GM23338 (cell line): ENCODE measurements around the gene WWOX. TPM values are rescaled to one million over a fixed set of nuclear protein-coding genes. Genes with fewer than 3 reads are reported as not detected.

Experiments
- ATAC-seq: fragments of 200-7000 bp; cut with Tn5 transposase; 3 replicates; pipeline ENCODE4 v1.9.1; 2020
- DNase-seq: peaks from one replicate; pipeline ENCODE4 v3.0.0-alpha.2; 2015; ENCODE audit warnings: low spot score
- H2AFZ ChIP-seq: fragments of 200-600 bp; sonication (generic); 2 replicates; pipeline ENCODE4 v1.8.0; 2016; ENCODE audit warnings: antibody characterized with exemption, mild to moderate bottlenecking, moderate library complexity
- H3F3A ChIP-seq: fragments of 200-600 bp; sonication (generic); replicated peaks from 2 replicates; pipeline ENCODE4 v1.8.0; 2017; ENCODE audit warnings: antibody characterized with exemption, mixed run types, low read depth
- H3K27ac ChIP-seq: fragments of 200-600 bp; sonication (generic); 2 replicates; pipeline ENCODE4 v1.6.1; 2016; ENCODE audit warnings: low read depth
- H3K27me3 ChIP-seq: fragments of 200-600 bp; sonication (generic); 2 replicates; pipeline ENCODE4 v1.8.0; 2016; ENCODE audit warnings: mild to moderate bottlenecking, mixed run types, moderate library complexity; ENCODE audit not compliant: insufficient read depth
- H3K36me3 ChIP-seq: fragments of 200-600 bp; sonication (generic); 2 replicates; pipeline ENCODE4 v1.8.0; 2016; ENCODE audit warnings: mild to moderate bottlenecking; ENCODE audit not compliant: insufficient read depth
- H3K4me1 ChIP-seq: fragments of 200-600 bp; sonication (generic); 2 replicates; pipeline ENCODE4 v1.8.0; 2016; ENCODE audit warnings: mild to moderate bottlenecking, moderate library complexity; ENCODE audit not compliant: insufficient read depth
- H3K4me2 ChIP-seq: fragments of 200-600 bp; sonication (generic); 2 replicates; pipeline ENCODE4 v1.7.1; 2017; ENCODE audit warnings: mixed run types
- H3K4me3 ChIP-seq: fragments of 200-600 bp; sonication (generic); 2 replicates; pipeline ENCODE4 v1.6.1; 2016; ENCODE audit warnings: mixed run types
- H3K79me2 ChIP-seq: fragments of 200-600 bp; sonication (generic); replicated peaks from 2 replicates; pipeline ENCODE4 v1.8.0; 2017; ENCODE audit warnings: mild to moderate bottlenecking; ENCODE audit not compliant: insufficient read depth
- H3K9me2 ChIP-seq: fragments of 200-600 bp; sonication (generic); 2 replicates; pipeline ENCODE4 v1.8.0; 2017; ENCODE audit not compliant: insufficient read depth
- H4K20me1 ChIP-seq: fragments of 200-600 bp; sonication (generic); replicated peaks from 2 replicates; pipeline ENCODE4 v1.8.0; 2017; ENCODE audit warnings: mild to moderate bottlenecking; ENCODE audit not compliant: insufficient read depth
- H3K27ac Mint-ChIP-seq: 2 replicates; pipeline ENCODE4 v1.8.0; 2020; ENCODE audit warnings: inconsistent platforms, mild to moderate bottlenecking, moderate library complexity, mixed read lengths
- H3K27me3 Mint-ChIP-seq: 3 replicates; pipeline ENCODE4 v1.8.0; 2022; ENCODE audit warnings: low read depth, mild to moderate bottlenecking, moderate library complexity, mixed read lengths, inconsistent platforms; ENCODE audit not compliant: insufficient read depth, poor library complexity
- H3K36me3 Mint-ChIP-seq: 3 replicates; pipeline ENCODE4 v1.8.0; 2021; ENCODE audit warnings: low read depth, mild to moderate bottlenecking, inconsistent platforms, moderate library complexity, mixed read lengths
- H3K4me1 Mint-ChIP-seq: 3 replicates; pipeline ENCODE4 v1.8.0; 2020; ENCODE audit warnings: mild to moderate bottlenecking, inconsistent platforms, mixed read lengths
- H3K4me3 Mint-ChIP-seq: 3 replicates; pipeline ENCODE4 v1.8.0; 2021; ENCODE audit warnings: moderate library complexity, mild to moderate bottlenecking, inconsistent platforms, mixed read lengths
- H3K9me3 Mint-ChIP-seq: 3 replicates; pipeline ENCODE4 v1.8.0; 2020; ENCODE audit warnings: moderate library complexity, mild to moderate bottlenecking, inconsistent platforms, mixed read lengths
- CREB1 ChIP-seq: fragments of 250-450 bp; sonication (Bioruptor Pico); IDR thresholded peaks from 2 replicates; pipeline ENCODE4 v1.5.0; 2020; ENCODE audit warnings: low read depth, mild to moderate bottlenecking, moderate library complexity
- CTCF ChIP-seq, 2 experiments: fragments of 200-600 bp in 1 of 2; sonication (generic) in 1 of 2; conservative IDR thresholded peaks; 2 replicates each; pipeline versions ENCODE4 v1.5.1 to v1.6.1; 2016 to 2017; ENCODE audit warnings: antibody characterized with exemption in 2 of 2, low read depth in 2 of 2, mild to moderate bottlenecking in 2 of 2, moderate library complexity in 1 of 2
- ETS1 ChIP-seq: IDR thresholded peaks from 2 replicates; pipeline ENCODE4 v1.6.1; 2016; ENCODE audit warnings: antibody characterized with exemption
- EZH2 ChIP-seq: fragments of 200-600 bp; sonication (generic); IDR thresholded peaks from one replicate; pipeline ENCODE4 v1.8.0; 2017; ENCODE audit warnings: antibody characterized with exemption, mild to moderate bottlenecking, low read depth; ENCODE audit not compliant: unreplicated experiment
- EZH2phosphoT487 ChIP-seq: fragments of 200-600 bp; sonication (generic); IDR thresholded peaks from one replicate; pipeline ENCODE4 v1.8.1; 2018; ENCODE audit warnings: antibody characterized with exemption; ENCODE audit not compliant: unreplicated experiment
- JUNB ChIP-seq: IDR thresholded peaks from one replicate; pipeline ENCODE4 v1.6.1; 2016; ENCODE audit warnings: antibody characterized with exemption; ENCODE audit not compliant: unreplicated experiment
- NANOG ChIP-seq: IDR thresholded peaks from 2 replicates; pipeline ENCODE4 v1.6.1; 2016; ENCODE audit warnings: antibody characterized with exemption, borderline replicate concordance
- POLR2AphosphoS5 ChIP-seq: IDR thresholded peaks from 2 replicates; pipeline ENCODE4 v1.6.1; 2016; ENCODE audit warnings: antibody characterized with exemption, low read depth
- STAT1 ChIP-seq: IDR thresholded peaks from one replicate; pipeline ENCODE4 v1.6.1; 2016; ENCODE audit warnings: antibody characterized with exemption; ENCODE audit not compliant: unreplicated experiment
- ZNF114 ChIP-seq: fragments of 250-450 bp; sonication (Bioruptor Pico); IDR thresholded peaks from 2 replicates; pipeline ENCODE4 v1.5.0; 2020; ENCODE audit warnings: mild to moderate bottlenecking, moderate library complexity
- ZNF331 ChIP-seq: fragments of 250-450 bp; sonication (Bioruptor Pico); IDR thresholded peaks from 2 replicates; pipeline ENCODE4 v1.5.0; 2020; ENCODE audit warnings: low read depth, mild to moderate bottlenecking, moderate library complexity
- ZNF462 ChIP-seq: fragments of 250-450 bp; sonication (Bioruptor Pico); IDR thresholded peaks from 2 replicates; pipeline ENCODE4 v1.5.0; 2020; ENCODE audit warnings: mild to moderate bottlenecking, moderate library complexity
- polyA plus RNA-seq: library from polyadenylated mRNA; unstranded; fragments of >200 nt; fragmentation: Nextera tagmentation; extraction: Ambion mirVana; gene quantifications from 2 replicates; pipeline ENCODE4 v1.2.1, GENCODE V29; 2016
- total RNA-seq: library from RNA; depleted of rRNA; stranded (reverse); fragments of >200 nt; shearing (Covaris generic); gene quantifications from 2 replicates; pipeline ENCODE4 v1.2.3, GENCODE V29; 2014
- TF ChIP-seq, protein P1 (sequence below): IDR thresholded peaks from one replicate; pipeline ENCODE4 v1.6.1; 2018; ENCODE audit warnings: antibody characterized with exemption; ENCODE audit not compliant: unreplicated experiment

The WWOX gene
- total and polyA plus RNA-seq, 2 experiments from 2014 or later = 10.0 to 19.3 TPM

DNA sequence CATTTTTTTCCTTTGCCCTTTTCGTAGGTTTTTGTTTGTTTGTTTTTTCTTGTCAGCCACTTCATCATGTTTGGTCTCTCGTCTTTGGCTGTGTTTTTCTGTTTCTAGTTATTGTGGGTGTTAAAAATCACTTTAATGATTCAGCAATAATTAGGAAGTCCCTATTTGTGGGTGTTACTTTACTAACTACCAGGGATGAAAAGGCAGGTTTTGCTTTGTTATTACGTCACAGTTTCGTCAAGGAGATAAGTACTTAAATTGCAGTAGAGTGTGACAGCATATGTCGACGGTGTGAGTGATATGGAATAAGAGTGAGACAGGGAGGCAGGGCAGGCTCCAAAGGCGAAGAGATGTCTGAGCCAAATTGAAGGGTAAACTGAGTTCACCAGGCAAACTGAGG, 479.6 kb downstream of the WWOX start:
- Histone ChIP-seq H3K4me1 (peaks cover 5% of the 10 kb centered on the region), H3K27ac (no peak overlapping the region), H3K79me2 (no peaks in the 10 kb centered on the region), H2AFZ (no peak overlapping the region), H3K4me3 (no peak overlapping the region), H4K20me1 (no peaks in the 10 kb centered on the region), H3K9me2 (peaks cover 13% of the 10 kb centered on the region), H3K4me2 (no peak overlapping the region), H3K27me3 (no peaks in the 10 kb centered on the region), H3F3A (no peaks in the 10 kb centered on the region), H3K36me3 (no peaks in the 10 kb centered on the region)
- H3K9me3 Mint-ChIP-seq = no peaks in the 10 kb centered on the region
- H3K27me3 Mint-ChIP-seq = no peaks in the 10 kb centered on the region
- no peak overlapping the region; the same call in 1 of the 2 replicates for H3K27ac Mint-ChIP-seq
- H3K36me3 Mint-ChIP-seq = no peaks in the 10 kb centered on the region
- TF ChIP-seq JUNB (no peak), ETS1 (no peak), CTCF (conservative IDR thresholded peaks at IDR 0.05; ENCODE audit: low read depth in 2 of 2) (no peak), EZH2phosphoT487 (no peak), STAT1 (no peak), POLR2AphosphoS5 (no peak), ZNF331 (no peak), NANOG (no peak), ZNF114 (CRISPR knock-in tag) (no peak), ZNF462 (CRISPR knock-in tag) (no peak), EZH2 (no peak), CREB1 (CRISPR knock-in tag) (no peak)
- TF ChIP-seq, protein P1, sequence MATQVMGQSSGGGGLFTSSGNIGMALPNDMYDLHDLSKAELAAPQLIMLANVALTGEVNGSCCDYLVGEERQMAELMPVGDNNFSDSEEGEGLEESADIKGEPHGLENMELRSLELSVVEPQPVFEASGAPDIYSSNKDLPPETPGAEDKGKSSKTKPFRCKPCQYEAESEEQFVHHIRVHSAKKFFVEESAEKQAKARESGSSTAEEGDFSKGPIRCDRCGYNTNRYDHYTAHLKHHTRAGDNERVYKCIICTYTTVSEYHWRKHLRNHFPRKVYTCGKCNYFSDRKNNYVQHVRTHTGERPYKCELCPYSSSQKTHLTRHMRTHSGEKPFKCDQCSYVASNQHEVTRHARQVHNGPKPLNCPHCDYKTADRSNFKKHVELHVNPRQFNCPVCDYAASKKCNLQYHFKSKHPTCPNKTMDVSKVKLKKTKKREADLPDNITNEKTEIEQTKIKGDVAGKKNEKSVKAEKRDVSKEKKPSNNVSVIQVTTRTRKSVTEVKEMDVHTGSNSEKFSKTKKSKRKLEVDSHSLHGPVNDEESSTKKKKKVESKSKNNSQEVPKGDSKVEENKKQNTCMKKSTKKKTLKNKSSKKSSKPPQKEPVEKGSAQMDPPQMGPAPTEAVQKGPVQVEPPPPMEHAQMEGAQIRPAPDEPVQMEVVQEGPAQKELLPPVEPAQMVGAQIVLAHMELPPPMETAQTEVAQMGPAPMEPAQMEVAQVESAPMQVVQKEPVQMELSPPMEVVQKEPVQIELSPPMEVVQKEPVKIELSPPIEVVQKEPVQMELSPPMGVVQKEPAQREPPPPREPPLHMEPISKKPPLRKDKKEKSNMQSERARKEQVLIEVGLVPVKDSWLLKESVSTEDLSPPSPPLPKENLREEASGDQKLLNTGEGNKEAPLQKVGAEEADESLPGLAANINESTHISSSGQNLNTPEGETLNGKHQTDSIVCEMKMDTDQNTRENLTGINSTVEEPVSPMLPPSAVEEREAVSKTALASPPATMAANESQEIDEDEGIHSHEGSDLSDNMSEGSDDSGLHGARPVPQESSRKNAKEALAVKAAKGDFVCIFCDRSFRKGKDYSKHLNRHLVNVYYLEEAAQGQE = no peak
- ATAC-seq (no peak), DNase-seq (no peak)
- H3K4me3 Mint-ChIP-seq = no peak overlapping the region
- H3K4me1 Mint-ChIP-seq = peaks cover 16% of the 10 kb centered on the region
